Kidney capillary endothelial cell (primary cell): ENCODE data around the gene MCFD2.
A peak's percentile ranks its signal among the peaks of the same experiment; 100 is the strongest.

Source experiments
- DNase-seq: peaks from one replicate; pipeline ENCODE4 v3.0.0-alpha.2; 2018; ENCODE audit warnings: low spot score

The MCFD2 gene

GRCh38 chr2:46873604-46874068 is 42.0 kb downstream of the MCFD2 start:
- peak; percentile 92 for DNase-seq

- DNase-seq: no peak
These were observed 42.6 kb downstream of the MCFD2 start for GRCh38 chr2:46872902-46873603.

GRCh38 chr2:46871976-46872381 is 43.6 kb downstream of the MCFD2 start:
- DNase-seq: no peak

- no peak for DNase-seq
These were observed 45.4 kb downstream of the MCFD2 start for GRCh38 chr2:46870051-46870839.

GRCh38 chr2:46869621-46870020 is 46.0 kb downstream of the MCFD2 start:
- no peak for DNase-seq

- DNase-seq: peak; percentile 84
These were observed 48.8 kb downstream of the MCFD2 start for GRCh38 chr2:46866770-46867246.

GRCh38 chr2:46865181-46865970 is 50.2 kb downstream of the MCFD2 start:
- no peak for DNase-seq

GRCh38 chr2:46863882-46864281 is 51.7 kb downstream of the MCFD2 start:
- no peak for DNase-seq

GRCh38 chr2:46862514-46862913 is 53.1 kb downstream of the MCFD2 start:
- DNase-seq: no peak

- DNase-seq: no peak
These were observed 53.7 kb downstream of the MCFD2 start for GRCh38 chr2:46861916-46862315.

- no peak for DNase-seq
These were observed 56.1 kb downstream of the MCFD2 start for GRCh38 chr2:46859482-46859881.

GRCh38 chr2:46858702-46859090 is 56.9 kb downstream of the MCFD2 start:
- DNase-seq: no peak

GRCh38 chr2:46857871-46858701 is 57.5 kb downstream of the MCFD2 start:
- DNase-seq: no peak

- DNase-seq: no peak
These were observed 59.3 kb downstream of the MCFD2 start for GRCh38 chr2:46856336-46856735.

- no peak for DNase-seq
These were observed 59.8 kb downstream of the MCFD2 start for GRCh38 chr2:46855805-46856204.

GRCh38 chr2:46854260-46854659 is 61.3 kb downstream of the MCFD2 start:
- peak; percentile 56 for DNase-seq

GRCh38 chr2:46852598-46852997 is 63.0 kb downstream of the MCFD2 start:
- DNase-seq: no peak

GRCh38 chr2:46852124-46852523 is 63.5 kb downstream of the MCFD2 start:
- no peak for DNase-seq
